GM21528 (cell line): Measurements from ENCODE around the gene STX16.
A peak's percentile ranks its signal among the peaks of the same experiment; 100 is the strongest.

Experiments used
- ATAC-seq: cut with Tn5 transposase; IDR thresholded peaks from one replicate; pipeline ENCODE4 v1.9.1; 2021; ENCODE audit warnings: mild to moderate bottlenecking, moderate library complexity; ENCODE audit not compliant: unreplicated experiment, low FRiP score

The STX16 gene

GRCh38 chr20:58650776-58651558 lies at the start of gene STX16:
Gene STX16 (plus strand): TSS chr20:58651283. CDS start chr20:58652007, 724 bp downstream.
- peak; percentile 69 for ATAC-seq

DNA sequence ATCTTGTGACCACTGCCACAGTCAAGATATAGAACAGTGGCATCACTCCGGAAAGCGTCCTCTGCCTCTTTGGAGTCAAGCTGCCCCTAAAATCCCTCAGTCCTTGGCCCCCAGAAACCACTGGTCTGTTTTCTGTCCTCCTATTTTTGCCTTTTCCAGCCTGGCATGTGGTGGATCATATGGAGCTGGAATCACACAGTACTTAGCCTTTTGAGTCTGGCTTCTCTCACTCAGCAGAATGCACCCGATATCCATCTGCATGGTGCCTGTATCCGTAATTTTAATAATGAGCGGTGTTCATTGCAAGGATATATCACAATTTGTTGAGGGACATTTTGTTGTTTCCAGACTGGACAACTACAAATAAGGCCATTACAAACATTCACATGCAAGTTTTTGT lies 49.0 kb upstream of the STX16 start:
- no peak for ATAC-seq

DNA sequence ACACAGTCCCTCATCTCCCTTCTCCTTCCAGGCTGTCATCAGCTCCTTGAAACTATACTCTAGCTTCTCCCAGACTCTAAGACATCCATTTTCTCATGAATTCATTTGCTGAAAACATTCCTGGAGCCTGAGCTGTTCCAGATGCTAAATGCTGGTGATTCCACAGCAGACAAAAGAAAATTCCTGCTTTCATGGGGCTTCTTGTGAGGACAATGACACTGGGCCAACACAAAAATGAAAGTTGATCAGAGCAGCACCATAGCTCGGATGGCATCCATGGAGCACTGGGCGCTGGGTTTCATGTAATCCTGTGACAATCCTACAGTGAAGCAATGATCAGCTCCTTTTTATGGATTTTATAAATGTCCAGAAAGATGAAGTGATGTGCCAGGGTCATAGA lies 47.4 kb upstream of the STX16 start:
- no peak for ATAC-seq

GRCh38 chr20:58604128-58604881 lies 46.8 kb upstream of the STX16 start:
- no peak for ATAC-seq

DNA sequence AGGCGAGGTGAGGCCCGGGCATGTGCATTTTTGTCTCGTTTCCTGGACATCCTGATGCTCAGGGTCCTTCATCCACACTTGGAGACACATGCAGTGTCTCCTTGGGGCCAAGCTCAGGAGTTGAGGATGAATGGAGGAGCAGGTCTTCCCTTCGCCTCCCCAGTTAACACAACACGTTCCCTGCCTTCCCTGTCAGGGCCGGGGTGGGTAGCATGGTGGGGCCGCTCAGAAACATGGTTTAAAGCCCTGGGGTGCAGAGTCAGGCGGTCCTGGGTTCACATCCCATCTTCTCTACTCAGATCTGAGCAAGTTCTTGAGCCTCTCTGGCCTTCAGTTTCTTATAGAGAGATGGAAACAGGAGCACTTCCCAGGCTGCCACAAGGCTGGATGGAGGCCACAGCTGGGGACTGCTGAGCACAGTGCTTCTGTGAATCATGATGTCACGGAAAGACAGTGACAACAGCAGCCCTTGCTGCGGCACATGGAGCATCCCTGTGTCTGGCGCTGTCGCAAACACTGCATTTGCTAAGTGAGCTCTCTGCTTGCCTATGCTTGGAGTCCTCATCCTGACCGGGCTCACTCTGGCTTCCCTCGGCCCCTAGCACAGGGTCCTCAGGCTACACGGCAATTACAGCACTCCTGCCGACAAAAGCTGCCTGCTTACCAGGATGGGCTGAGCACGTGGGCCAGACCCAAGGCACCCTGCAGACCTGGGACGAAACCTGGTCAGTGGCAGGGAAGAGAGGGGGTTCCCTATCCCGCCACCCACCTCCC lies 45.6 kb upstream of the STX16 start:
- no peak for ATAC-seq

DNA sequence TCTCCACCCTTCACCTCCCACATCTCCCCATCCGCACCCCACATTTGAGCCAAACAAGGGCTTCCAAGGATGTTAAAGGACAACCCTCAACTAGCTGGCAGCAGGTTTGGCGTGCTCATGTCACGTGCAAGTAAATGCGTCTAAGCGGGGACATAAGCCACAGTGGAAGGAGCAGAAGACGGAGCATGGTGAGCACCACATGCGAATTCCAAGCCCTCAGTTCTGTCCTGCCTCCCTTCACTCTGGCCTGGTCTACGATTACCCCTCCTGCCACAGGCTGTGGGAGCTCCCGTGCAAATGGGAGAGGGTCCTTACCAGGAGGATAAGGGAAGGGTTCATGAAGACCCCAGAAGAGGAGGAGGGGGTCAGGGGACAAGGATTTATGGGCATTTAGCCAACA lies 44.9 kb upstream of the STX16 start:
- no peak for ATAC-seq

GRCh38 chr20:58608096-58608840 lies 42.8 kb upstream of the STX16 start:
- ATAC-seq = no peak

- ATAC-seq = no peak
Observed at GRCh38 chr20:58609026-58609425, 42.1 kb upstream of the STX16 start.

GRCh38 chr20:58610071-58610800 lies 40.8 kb upstream of the STX16 start:
- ATAC-seq = no peak

DNA sequence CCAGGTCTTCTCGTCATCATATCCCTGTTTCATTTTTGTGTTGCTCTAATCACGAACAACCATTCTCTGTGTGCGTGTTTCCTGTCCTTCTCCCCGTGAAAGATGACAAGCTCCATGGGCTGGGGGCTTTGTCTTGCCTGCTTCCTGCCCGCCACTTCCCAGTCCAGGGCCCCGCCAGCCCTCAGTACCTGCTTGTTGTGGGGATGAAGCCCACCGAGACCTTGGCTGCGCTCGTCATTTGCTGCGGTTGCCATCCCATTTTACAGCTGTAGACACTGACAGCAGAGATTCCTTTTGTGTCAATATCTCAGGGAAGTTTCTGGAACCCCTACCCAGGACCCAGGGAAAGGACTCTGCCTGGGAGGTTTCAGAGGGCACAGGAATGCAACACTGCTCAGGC lies 40.3 kb upstream of the STX16 start:
- ATAC-seq = no peak

DNA sequence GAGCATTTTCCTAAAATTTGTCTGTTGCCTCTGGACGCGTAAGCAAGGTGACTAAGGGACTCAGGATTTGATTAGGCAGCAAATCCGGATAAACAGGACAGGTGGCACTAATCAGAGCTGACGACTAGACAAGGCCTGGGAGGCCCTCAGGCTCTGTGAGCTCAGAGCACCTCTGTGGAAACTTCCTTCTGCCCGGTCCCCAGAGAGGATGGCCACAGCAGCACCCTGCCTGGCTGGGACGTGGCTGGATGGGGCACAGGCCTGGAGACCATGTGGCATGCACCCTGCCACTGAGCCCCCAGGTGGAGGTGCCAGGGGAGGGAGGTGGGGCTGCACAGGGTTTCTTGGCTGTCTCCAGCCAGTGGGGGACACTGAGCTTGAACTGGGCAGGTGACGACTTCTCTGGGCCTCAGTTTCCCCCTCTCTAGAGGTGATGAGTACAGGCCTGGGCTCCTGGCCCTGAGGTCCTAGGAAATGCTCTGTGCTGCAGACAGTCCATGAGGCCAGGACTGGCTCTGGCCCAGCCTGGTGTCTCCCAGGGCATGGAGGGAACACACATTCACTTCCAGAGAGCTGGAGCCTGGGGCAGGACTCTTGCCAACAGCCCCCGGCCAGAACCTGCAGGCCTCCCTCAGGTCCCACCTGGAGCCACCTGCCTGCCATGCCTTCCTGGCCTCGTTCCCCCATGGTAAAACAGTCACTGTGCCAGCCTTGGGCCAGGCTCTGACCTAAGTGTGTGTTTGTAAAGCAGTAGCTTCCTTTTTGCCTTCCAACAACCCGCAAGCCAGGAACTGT lies 39.6 kb upstream of the STX16 start:
- no peak for ATAC-seq

DNA sequence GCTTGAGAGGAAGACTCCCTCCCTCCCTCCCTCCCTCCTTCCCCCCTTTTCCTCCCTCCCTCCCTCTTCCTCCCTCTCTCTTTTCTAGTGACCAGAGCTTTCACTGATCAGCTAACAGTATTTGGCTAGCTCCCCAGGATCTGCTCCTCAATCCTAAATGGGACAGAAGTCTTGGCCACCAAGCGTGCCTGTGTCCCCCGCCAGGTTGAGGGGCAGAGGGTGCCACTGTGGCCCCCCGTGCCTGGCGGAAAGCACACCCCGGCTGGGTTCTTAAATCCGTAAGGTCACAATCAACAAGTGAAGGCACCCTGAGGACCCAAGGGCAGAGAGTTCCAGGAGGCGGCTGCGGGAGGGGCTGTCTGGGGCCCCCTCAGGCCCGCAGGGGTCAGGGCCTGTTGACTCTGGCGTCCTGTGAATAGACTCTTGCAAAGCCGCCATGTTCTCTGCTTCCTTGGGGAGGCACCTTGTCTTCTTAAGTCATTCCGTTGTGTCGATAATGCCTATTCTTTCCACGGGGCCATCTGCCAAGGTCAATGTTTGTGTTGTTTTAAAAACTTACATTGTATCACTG lies 38.9 kb upstream of the STX16 start:
- ATAC-seq = no peak

- no peak for ATAC-seq
Observed at GRCh38 chr20:58613061-58613854, 37.8 kb upstream of the STX16 start.

DNA sequence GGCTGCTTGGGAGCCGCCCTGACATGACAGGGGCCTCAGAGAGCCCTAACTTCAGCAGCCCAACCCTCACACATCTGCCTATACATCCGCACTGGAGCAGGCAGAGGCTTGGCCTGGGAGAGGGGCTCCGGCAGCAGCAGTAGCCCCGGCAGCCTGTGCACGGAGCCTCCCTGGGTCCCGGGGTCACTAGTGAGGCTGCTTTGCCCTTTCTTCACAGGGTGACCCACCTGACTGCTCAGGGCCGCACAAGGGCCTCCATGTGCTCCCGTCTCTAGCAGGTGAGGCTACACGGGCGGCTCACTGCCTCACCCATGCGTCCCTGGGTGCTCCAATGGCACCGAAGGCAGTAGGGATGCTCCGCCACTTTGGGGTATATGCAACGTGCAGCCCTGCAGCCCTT lies 36.7 kb upstream of the STX16 start:
- no peak for ATAC-seq

DNA sequence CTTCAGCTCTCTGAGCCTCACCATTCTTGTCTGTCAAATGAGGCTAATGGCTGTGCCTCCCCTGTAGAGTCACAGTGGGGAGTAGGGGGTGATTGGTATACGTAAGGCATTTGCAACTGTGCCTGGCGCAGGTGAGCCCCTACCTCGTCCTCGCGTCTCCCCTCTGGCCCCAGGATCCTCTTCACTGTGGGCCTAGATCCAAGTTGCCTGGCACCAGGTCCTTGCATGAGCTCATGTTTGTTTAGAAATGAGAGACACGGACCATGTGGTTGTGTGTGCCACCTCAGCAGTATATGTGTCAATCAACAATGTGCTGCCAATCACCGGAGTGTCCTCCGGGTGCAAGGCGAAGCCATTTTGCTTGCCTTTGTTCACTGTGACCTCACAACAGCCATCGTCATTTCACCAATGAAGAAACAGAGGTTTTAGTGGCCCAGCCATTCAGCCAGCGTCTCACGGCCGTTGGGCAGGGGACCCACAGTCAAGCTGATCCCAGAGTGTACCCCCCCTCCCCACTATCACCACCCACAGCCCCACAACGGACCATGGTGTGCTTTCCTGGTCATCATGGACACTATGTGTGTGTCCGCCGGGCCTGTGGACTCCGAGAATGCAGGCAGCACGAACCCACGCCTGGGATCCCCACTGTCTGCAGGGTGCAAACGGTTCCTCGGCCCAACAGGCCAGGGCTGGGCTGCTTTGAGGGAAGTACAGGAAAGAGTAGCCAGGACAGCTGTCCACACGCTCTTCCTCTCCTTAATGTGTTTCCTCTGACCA lies 35.9 kb upstream of the STX16 start:
- no peak for ATAC-seq

DNA sequence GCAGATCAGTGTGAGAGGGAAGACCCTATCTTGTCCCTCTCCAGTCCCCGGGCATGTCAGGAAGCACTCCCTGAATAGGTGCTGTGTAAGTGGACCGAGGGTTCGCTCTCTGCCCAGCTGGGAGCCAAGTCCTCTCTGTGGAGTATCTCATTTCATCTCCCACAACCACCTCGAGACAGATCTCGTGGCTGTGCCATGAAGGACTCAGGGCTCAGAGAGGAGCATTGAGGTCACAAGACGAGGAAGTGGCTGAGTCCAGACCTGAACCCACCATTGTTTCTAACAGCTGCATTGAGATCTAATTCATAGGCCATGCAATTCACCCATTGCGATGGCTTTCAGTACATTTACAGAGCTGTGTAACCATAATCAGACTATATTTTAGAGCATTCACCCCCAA lies 34.7 kb upstream of the STX16 start:
- ATAC-seq = no peak

- no peak for ATAC-seq
Observed at GRCh38 chr20:58617158-58617557, 33.9 kb upstream of the STX16 start.
